Ishikawa (cell line): ENCODE data around the gene EP400.

Source experiments
- CEBPB ChIP-seq: IDR thresholded peaks from 2 replicates; pipeline ENCODE4 v1.6.1; 2012
- CREB1 ChIP-seq: IDR thresholded peaks from 2 replicates; pipeline ENCODE4 v1.6.1; 2012; ENCODE audit warnings: low read depth
- EGR1 ChIP-seq: IDR thresholded peaks from 2 replicates; pipeline ENCODE4 v1.6.1; 2012
- EP300 ChIP-seq: IDR thresholded peaks from 2 replicates; pipeline ENCODE4 v1.6.1; 2012; ENCODE audit warnings: borderline replicate concordance
- FOXM1 ChIP-seq: IDR thresholded peaks from 2 replicates; pipeline ENCODE4 v1.6.1; 2012; ENCODE audit warnings: low read depth, borderline replicate concordance
- NFIC ChIP-seq: IDR thresholded peaks from 2 replicates; pipeline ENCODE4 v1.6.1; 2012
- RAD21 ChIP-seq: IDR thresholded peaks from 2 replicates; pipeline ENCODE4 v1.6.1; 2012; ENCODE audit warnings: low read depth
- TAF1 ChIP-seq: IDR thresholded peaks from 2 replicates; pipeline ENCODE4 v1.6.1; 2012; ENCODE audit warnings: low read depth, mild to moderate bottlenecking
- TCF12 ChIP-seq: IDR thresholded peaks from 2 replicates; pipeline ENCODE4 v1.6.1; 2012; ENCODE audit warnings: low read depth
- TEAD4 ChIP-seq: IDR thresholded peaks from 2 replicates; pipeline ENCODE4 v1.6.1; 2012
- USF1 ChIP-seq: IDR thresholded peaks from 2 replicates; pipeline ENCODE4 v1.6.1; 2012
- YY1 ChIP-seq: IDR thresholded peaks from 2 replicates; pipeline ENCODE4 v1.6.1; 2012; ENCODE audit warnings: low read depth
- ZBTB7A ChIP-seq: IDR thresholded peaks from 2 replicates; pipeline ENCODE4 v1.6.1; 2012; ENCODE audit warnings: low read depth
- TF ChIP-seq, protein P1 (sequence below): IDR thresholded peaks from 2 replicates; pipeline ENCODE4 v1.6.1; 2012; ENCODE audit warnings: low read depth, mild to moderate bottlenecking
- TF ChIP-seq, protein P2 (sequence below): IDR thresholded peaks from 2 replicates; pipeline ENCODE4 v1.6.1; 2012

EP400 gene

DNA sequence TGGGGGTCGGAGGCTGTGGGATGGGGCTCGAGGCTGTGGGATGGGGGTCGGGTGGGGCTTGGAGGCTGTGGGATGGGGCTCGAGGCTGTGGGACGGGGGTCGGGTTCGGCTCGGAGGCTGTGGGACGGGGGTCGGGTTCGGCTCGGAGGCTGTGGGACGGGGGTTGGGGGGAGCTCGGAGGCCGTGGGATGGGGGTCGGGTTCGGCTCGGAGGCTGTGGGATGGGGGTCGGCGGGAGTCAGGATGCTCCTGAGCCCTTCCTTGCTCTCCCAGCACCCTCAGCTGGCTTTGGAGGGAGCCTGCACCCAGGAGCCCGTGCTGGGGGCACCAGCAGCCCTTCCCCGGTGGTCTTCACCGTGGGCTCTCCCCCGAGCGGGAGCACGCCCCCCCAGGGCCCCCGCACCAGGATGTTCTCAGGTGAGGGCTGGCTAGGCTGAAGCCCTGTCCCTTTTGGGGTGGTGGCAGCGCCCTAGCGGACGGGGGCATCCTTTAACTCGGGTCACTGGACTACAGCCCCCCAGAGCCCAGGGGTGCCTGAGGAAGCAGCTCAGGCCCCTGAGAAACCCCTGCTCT is 32.5 kb upstream of the EP400 start:
- TF ChIP-seq CEBPB (no peak), EGR1 (no peak), TEAD4 (no peak), TCF12 (no peak), USF1 (no peak), TAF1 (no peak), NFIC (no peak), CREB1 (no peak), YY1 (no peak), ZBTB7A (no peak), FOXM1 (no peak), EP300 (no peak), RAD21 (no peak)
- TF ChIP-seq, protein P1, sequence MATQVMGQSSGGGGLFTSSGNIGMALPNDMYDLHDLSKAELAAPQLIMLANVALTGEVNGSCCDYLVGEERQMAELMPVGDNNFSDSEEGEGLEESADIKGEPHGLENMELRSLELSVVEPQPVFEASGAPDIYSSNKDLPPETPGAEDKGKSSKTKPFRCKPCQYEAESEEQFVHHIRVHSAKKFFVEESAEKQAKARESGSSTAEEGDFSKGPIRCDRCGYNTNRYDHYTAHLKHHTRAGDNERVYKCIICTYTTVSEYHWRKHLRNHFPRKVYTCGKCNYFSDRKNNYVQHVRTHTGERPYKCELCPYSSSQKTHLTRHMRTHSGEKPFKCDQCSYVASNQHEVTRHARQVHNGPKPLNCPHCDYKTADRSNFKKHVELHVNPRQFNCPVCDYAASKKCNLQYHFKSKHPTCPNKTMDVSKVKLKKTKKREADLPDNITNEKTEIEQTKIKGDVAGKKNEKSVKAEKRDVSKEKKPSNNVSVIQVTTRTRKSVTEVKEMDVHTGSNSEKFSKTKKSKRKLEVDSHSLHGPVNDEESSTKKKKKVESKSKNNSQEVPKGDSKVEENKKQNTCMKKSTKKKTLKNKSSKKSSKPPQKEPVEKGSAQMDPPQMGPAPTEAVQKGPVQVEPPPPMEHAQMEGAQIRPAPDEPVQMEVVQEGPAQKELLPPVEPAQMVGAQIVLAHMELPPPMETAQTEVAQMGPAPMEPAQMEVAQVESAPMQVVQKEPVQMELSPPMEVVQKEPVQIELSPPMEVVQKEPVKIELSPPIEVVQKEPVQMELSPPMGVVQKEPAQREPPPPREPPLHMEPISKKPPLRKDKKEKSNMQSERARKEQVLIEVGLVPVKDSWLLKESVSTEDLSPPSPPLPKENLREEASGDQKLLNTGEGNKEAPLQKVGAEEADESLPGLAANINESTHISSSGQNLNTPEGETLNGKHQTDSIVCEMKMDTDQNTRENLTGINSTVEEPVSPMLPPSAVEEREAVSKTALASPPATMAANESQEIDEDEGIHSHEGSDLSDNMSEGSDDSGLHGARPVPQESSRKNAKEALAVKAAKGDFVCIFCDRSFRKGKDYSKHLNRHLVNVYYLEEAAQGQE = no peak
- TF ChIP-seq, protein P2, sequence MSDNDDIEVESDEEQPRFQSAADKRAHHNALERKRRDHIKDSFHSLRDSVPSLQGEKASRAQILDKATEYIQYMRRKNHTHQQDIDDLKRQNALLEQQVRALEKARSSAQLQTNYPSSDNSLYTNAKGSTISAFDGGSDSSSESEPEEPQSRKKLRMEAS = no peak

DNA sequence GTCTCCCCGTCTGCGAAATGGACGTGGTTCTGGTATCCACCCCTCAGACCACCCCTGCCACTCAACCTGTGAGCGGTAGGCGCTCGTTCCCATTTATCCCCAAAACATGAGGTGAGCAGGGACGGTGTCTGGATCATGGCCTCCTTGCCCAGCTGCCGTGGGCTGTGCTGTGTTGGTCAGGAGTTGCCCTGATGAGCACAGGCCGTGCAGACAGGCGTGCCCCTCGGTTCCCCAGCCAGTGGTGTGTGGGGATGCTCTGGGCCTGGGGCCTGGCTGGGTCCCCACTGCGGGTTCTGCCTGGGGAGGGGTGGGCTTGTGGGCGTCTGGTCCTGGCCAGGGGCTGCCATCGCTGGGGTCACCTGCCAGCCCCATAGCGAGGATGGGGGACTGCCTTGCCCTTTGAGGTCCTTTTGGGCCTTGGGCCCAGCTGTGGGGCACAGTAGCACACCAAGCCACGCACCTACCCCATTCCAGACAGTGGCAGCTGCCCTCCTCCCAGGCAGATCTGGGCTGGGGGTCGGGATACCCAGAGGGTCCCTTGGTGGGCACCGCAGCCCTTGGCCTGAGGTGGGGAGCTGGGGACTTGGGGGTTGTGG is 31.9 kb upstream of the EP400 start:
- TF ChIP-seq TAF1 = no peak
- TF ChIP-seq EGR1 = no peak
- TF ChIP-seq TCF12 = no peak
- TF ChIP-seq, protein P1 = no peak
- no peak for TF ChIP-seq RAD21
- TF ChIP-seq FOXM1 = no peak
- TF ChIP-seq NFIC = no peak
- no peak for TF ChIP-seq TEAD4
- TF ChIP-seq, protein P2 = no peak
- TF ChIP-seq EP300 = no peak
- TF ChIP-seq CEBPB = no peak

DNA sequence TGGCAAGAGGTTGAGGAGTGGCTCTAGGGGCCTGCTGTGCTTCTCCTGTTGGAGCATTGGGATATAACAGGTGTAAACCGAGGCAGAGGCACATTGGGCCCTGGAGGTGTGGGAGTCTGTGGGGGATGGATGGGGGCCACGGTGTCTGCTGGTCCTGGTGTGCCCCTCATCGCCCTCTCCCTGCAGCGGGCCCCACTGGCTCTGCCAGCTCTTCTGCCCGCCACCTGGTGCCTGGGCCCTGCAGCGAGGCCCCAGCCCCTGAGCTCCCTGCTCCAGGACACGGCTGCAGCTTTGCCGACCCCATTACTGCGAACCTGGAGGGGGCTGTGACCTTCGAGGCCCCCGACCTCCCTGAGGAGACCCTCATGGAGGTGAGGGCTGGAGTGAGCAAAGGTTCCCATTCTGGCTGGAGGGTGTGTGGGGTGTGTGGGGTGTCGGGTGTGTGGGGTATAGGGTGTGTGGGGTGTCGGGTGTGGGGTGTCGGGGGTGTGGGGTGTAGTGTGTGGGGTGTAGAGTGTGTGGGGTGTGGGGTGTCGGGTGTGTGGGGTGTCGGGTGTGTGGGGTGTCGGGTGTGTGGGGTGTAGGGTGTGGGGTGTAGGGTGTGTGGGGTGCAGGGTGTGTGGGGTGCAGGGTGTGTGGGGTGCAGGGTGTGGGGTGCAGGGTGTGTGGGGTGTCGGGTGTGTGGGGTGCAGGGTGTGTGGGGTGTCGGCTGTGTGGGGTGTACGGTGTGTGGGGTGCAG is 31.3 kb upstream of the EP400 start:
- TF ChIP-seq, protein P2 = no peak
- TF ChIP-seq EGR1 (no peak), CEBPB (no peak), YY1 (no peak), RAD21 (no peak), EP300 (no peak), CREB1 (no peak), USF1 (no peak), TAF1 (no peak), TEAD4 (no peak)
- TF ChIP-seq, protein P1 = no peak

DNA sequence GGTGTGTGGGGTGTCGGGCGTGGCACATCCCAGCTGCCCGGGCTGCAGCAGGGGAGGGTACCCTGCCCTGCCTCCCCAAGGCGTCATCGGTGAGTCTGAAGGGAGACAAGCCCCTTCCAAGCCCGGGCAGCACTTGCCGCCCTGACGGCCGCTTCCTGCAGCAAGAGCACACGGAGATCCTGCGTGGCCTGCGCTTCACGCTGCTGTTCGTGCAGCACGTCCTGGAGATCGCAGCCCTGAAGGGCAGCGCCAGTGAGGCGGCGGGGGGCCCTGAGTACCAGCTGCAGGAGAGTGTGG is 30.7 kb upstream of the EP400 start:
- TF ChIP-seq TCF12 (no peak), ZBTB7A (no peak), CEBPB (no peak), FOXM1 (no peak), TEAD4 (no peak), YY1 (no peak), RAD21 (no peak), USF1 (no peak), TAF1 (no peak), NFIC (no peak), CREB1 (no peak), EP300 (no peak), EGR1 (no peak)
- TF ChIP-seq, protein P1 = no peak
- TF ChIP-seq, protein P2 = no peak
